ENCODE results near the gene MAPKBP1. TPM values are rescaled to one million over a fixed set of nuclear protein-coding genes. Genes with fewer than 3 reads are reported as not detected.
A peak's percentile ranks its signal among the peaks of the same experiment; 100 is the strongest.
"Not testable (repeated sequence)": the region's sequence is repeated elsewhere in the genome, so short reads cannot be mapped to it uniquely, and the experiment has no call there.

Gene MAPKBP1
- 9.4 TPM for polyA plus RNA-seq (2012; ENCODE audit: insufficient read depth, insufficient read length, low read depth)

GRCh38 chr15:41774062-41774881, at the start of gene MAPKBP1:
MAPKBP1 (plus strand) TSS chr15:41774484; CDS start chr15:41775276, 792 bp downstream.
- Histone ChIP-seq H3K27me3 (no peaks in the 10 kb centered on the region), H3K4me1 (peaks cover 12% of the 10 kb centered on the region), H3K36me3 (no peaks in the 10 kb centered on the region), H3K4me3 (ENCODE audit: low read depth, low read length) (peak within 1 kb of the TSS; percentile 84), H3K9me3 (no peaks in the 10 kb centered on the region)
- peak; percentile 99 for DNase-seq
- TF ChIP-seq CTCF (IDR thresholded peaks at IDR 0.05; ENCODE audit: low read depth, low read length) = peak; percentile 80

GRCh38 chr15:41727143-41727542, 47.1 kb upstream of the MAPKBP1 start:
- DNase-seq = no peak
- peaks cover 14% of the 10 kb centered on the region for H3K36me3 ChIP-seq
- no peaks in the 10 kb centered on the region for H3K4me1 ChIP-seq
- H3K27me3 ChIP-seq = no peaks in the 10 kb centered on the region
- no peak for TF ChIP-seq CTCF (IDR thresholded peaks at IDR 0.05; ENCODE audit: low read depth, low read length)
- no peaks in the 10 kb centered on the region for H3K9me3 ChIP-seq
- H3K4me3 ChIP-seq (ENCODE audit: low read depth, low read length) = no peak overlapping the region

GRCh38 chr15:41728061-41728460, 46.2 kb upstream of the MAPKBP1 start:
- not testable (repeated sequence) for H3K27me3 ChIP-seq; H3K9me3 ChIP-seq; DNase-seq; H3K4me1 ChIP-seq; H3K4me3 ChIP-seq (ENCODE audit: low read depth, low read length)
- peaks cover 14% of the 10 kb centered on the region for H3K36me3 ChIP-seq

GRCh38 chr15:41730543-41730942, 43.7 kb upstream of the MAPKBP1 start:
- H3K4me3 ChIP-seq (ENCODE audit: low read depth, low read length) = no peak overlapping the region
- H3K4me1 ChIP-seq = no peaks in the 10 kb centered on the region
- H3K27me3 ChIP-seq = no peaks in the 10 kb centered on the region
- no peaks in the 10 kb centered on the region for H3K9me3 ChIP-seq
- TF ChIP-seq CTCF (IDR thresholded peaks at IDR 0.05; ENCODE audit: low read depth, low read length) = no peak
- DNase-seq = no peak
- H3K36me3 ChIP-seq = peaks cover 32% of the 10 kb centered on the region

- H3K36me3 ChIP-seq = peaks cover 47% of the 10 kb centered on the region
- H3K9me3 ChIP-seq = no peaks in the 10 kb centered on the region
- no peaks in the 10 kb centered on the region for H3K4me1 ChIP-seq
- TF ChIP-seq CTCF (IDR thresholded peaks at IDR 0.05; ENCODE audit: low read depth, low read length) = no peak
- no peaks in the 10 kb centered on the region for H3K27me3 ChIP-seq
- DNase-seq = no peak
- H3K4me3 ChIP-seq (ENCODE audit: low read depth, low read length) = no peak overlapping the region
Measured at GRCh38 chr15:41732483-41732882, 41.8 kb upstream of the MAPKBP1 start.

GRCh38 chr15:41734079-41734478, 40.2 kb upstream of the MAPKBP1 start:
- Histone ChIP-seq H3K36me3 (peaks cover 50% of the 10 kb centered on the region), H3K4me3 (ENCODE audit: low read depth, low read length) (no peak overlapping the region)

More at GRCh38 chr15:41734079-41734478, 40.2 kb upstream of the MAPKBP1 start:
- no peak for DNase-seq
- TF ChIP-seq CTCF (IDR thresholded peaks at IDR 0.05; ENCODE audit: low read depth, low read length) = no peak
- Histone ChIP-seq H3K9me3 (no peaks in the 10 kb centered on the region), H3K4me1 (no peaks in the 10 kb centered on the region), H3K27me3 (no peaks in the 10 kb centered on the region)

Data from BE2C (cell line).